HL-60 (cell line): ENCODE data around the gene DNAH2.

ENCODE experiments used
- DNase-seq, 2 experiments: peaks; one replicate each; pipeline ENCODE4 v3.0.0-alpha.2; 2010 to 2020; ENCODE audit warnings: low read depth in 1 of 2, low spot score in 1 of 2
- H3K27ac ChIP-seq: fragments of 250-450 bp; sonication (Bioruptor Pico); replicated peaks from 2 replicates; pipeline ENCODE4 v1.5.1; 2020; ENCODE audit warnings: mild to moderate bottlenecking, moderate library complexity
- H3K27me3 ChIP-seq: fragments of 250-450 bp; sonication (Bioruptor Pico); 2 replicates; pipeline ENCODE4 v1.5.1; 2021; ENCODE audit warnings: mild to moderate bottlenecking, moderate library complexity; ENCODE audit not compliant: insufficient read depth, poor library complexity, severe bottlenecking
- H3K4me3 ChIP-seq: replicated peaks from 2 replicates; pipeline ENCODE4 v1.5.1; 2011; ENCODE audit warnings: mild to moderate bottlenecking, control low read depth, low read length; ENCODE audit not compliant: insufficient read depth
- CTCF ChIP-seq: IDR thresholded peaks from one replicate; pipeline ENCODE4 v1.5.1; 2011; ENCODE audit warnings: low read length, control low read depth, inconsistent platforms; ENCODE audit not compliant: insufficient read depth
- GABPA ChIP-seq: IDR thresholded peaks from 2 replicates; pipeline ENCODE4 v1.6.1; 2012; ENCODE audit warnings: low read depth
- POLR2AphosphoS5 ChIP-seq: IDR thresholded peaks from 2 replicates; pipeline ENCODE4 v1.6.1; 2012; ENCODE audit warnings: low read depth
- REST ChIP-seq: IDR thresholded peaks from 2 replicates; pipeline ENCODE4 v1.6.1; 2012; ENCODE audit warnings: low read depth; ENCODE audit not compliant: insufficient replicate concordance
- SPI1 ChIP-seq: IDR thresholded peaks from 2 replicates; pipeline ENCODE4 v1.6.1; 2012; ENCODE audit warnings: low read depth, mild to moderate bottlenecking, borderline replicate concordance

Gene DNAH2

GRCh38 chr17:7727886-7728285 is 10.3 kb downstream of the DNAH2 start:
- TF ChIP-seq CTCF = no peak
- TF ChIP-seq REST = no peak
- TF ChIP-seq SPI1 = no peak
- TF ChIP-seq GABPA = no peak
- TF ChIP-seq POLR2AphosphoS5 = no peak
- H3K27me3 ChIP-seq = no peaks in the 10 kb centered on the region
- DNase-seq = no peak

GRCh38 chr17:7729816-7730215 is 12.3 kb downstream of the DNAH2 start:
- H3K27me3 ChIP-seq = no peaks in the 10 kb centered on the region
- DNase-seq = peak in 1 of 2 experiments; percentile 9
- no peak overlapping the region for H3K4me3 ChIP-seq
- H3K27ac ChIP-seq = no peak overlapping the region
- TF ChIP-seq SPI1 = no peak
- no peak for TF ChIP-seq CTCF
- no peak for TF ChIP-seq POLR2AphosphoS5
- no peak for TF ChIP-seq GABPA
- TF ChIP-seq REST = no peak

More at GRCh38 chr17:7727886-7728285, 10.3 kb downstream of the DNAH2 start:
- Histone ChIP-seq H3K4me3 (no peak overlapping the region), H3K27ac (no peak overlapping the region)

- no peak for TF ChIP-seq GABPA
- TF ChIP-seq CTCF = no peak
- TF ChIP-seq REST = no peak
- no peak for TF ChIP-seq POLR2AphosphoS5
- TF ChIP-seq SPI1 = no peak
- Histone ChIP-seq H3K4me3 (no peak overlapping the region), H3K27ac (no peak overlapping the region), H3K27me3 (no peaks in the 10 kb centered on the region)
- DNase-seq = no peak
These were observed 15.5 kb downstream of the DNAH2 start for GRCh38 chr17:7732981-7733539.
